Measurements from ENCODE around the gene IL7R.

Gene IL7R, protein sequence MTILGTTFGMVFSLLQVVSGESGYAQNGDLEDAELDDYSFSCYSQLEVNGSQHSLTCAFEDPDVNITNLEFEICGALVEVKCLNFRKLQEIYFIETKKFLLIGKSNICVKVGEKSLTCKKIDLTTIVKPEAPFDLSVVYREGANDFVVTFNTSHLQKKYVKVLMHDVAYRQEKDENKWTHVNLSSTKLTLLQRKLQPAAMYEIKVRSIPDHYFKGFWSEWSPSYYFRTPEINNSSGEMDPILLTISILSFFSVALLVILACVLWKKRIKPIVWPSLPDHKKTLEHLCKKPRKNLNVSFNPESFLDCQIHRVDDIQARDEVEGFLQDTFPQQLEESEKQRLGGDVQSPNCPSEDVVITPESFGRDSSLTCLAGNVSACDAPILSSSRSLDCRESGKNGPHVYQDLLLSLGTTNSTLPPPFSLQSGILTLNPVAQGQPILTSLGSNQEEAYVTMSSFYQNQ

DNA sequence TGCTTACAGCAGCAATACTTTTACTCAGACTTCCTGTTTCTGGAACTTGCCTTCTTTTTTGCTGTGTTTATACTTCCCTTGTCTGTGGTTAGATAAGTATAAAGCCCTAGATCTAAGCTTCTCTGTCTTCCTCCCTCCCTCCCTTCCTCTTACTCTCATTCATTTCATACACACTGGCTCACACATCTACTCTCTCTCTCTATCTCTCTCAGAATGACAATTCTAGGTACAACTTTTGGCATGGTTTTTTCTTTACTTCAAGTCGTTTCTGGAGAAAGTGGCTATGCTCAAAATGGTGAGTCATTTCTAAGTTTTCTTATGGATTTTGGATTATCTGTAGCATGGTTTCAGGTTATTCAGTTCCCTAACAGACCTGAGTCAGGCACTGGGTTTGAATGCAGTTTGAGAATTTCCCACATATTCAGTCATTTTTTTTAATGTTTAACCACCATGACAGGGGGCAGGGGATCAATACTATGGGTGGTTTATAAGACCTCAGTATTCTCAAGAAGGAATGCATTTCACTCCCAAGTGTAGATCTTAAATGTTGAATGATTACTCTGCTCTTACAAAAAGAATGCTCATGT, at the start of gene IL7R:
TSS of gene IL7R (plus strand) at position 127 of the 587 bp plus-strand sequence. CDS start at position 214, 87 bp downstream.
- no peak within 1 kb of the TSS for H3K27ac Mint-ChIP-seq
- no peaks in the 10 kb centered on the region for H3K9me3 Mint-ChIP-seq
- peaks cover 7% of the 10 kb centered on the region for H3K27me3 Mint-ChIP-seq (ENCODE audit: low read depth, poor library complexity)
- TF ChIP-seq, protein P1, sequence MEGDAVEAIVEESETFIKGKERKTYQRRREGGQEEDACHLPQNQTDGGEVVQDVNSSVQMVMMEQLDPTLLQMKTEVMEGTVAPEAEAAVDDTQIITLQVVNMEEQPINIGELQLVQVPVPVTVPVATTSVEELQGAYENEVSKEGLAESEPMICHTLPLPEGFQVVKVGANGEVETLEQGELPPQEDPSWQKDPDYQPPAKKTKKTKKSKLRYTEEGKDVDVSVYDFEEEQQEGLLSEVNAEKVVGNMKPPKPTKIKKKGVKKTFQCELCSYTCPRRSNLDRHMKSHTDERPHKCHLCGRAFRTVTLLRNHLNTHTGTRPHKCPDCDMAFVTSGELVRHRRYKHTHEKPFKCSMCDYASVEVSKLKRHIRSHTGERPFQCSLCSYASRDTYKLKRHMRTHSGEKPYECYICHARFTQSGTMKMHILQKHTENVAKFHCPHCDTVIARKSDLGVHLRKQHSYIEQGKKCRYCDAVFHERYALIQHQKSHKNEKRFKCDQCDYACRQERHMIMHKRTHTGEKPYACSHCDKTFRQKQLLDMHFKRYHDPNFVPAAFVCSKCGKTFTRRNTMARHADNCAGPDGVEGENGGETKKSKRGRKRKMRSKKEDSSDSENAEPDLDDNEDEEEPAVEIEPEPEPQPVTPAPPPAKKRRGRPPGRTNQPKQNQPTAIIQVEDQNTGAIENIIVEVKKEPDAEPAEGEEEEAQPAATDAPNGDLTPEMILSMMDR (IDR thresholded peaks at IDR 0.05): no peak
- DNase-seq: no peak
- H3K4me1 Mint-ChIP-seq: no peaks in the 10 kb centered on the region
- no peaks in the 10 kb centered on the region for H3K36me3 Mint-ChIP-seq (ENCODE audit: low read depth)
- H3K4me3 Mint-ChIP-seq: no peak within 1 kb of the TSS

DNA sequence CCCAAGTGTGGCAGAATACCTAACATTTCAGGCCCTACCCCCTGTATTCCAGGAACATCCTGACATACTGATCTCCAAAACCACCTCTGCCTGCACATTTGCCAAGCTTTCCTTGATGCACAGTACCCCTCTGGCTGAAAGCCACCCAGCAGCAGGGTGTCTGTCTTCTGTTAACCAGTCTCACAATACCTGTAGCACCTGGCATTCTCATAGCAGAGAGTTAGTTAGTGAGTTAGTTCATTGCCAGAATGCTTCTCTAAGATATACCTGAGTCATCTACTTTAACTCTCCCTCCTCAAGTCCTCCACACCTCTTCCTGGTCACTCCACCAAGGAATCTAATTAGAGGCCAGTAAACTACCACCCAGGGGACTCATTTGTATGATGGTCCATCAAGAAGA, 46.1 kb upstream of the IL7R start:
- H3K36me3 Mint-ChIP-seq (ENCODE audit: low read depth): no peaks in the 10 kb centered on the region
- DNase-seq: no peak
- no peak overlapping the region for H3K4me3 Mint-ChIP-seq
- H3K27me3 Mint-ChIP-seq (ENCODE audit: low read depth, poor library complexity): no peaks in the 10 kb centered on the region
- H3K9me3 Mint-ChIP-seq: no peaks in the 10 kb centered on the region
- TF ChIP-seq, protein P1 (IDR thresholded peaks at IDR 0.05): no peak
- no peaks in the 10 kb centered on the region for H3K4me1 Mint-ChIP-seq
- H3K27ac Mint-ChIP-seq: no peak overlapping the region

DNA sequence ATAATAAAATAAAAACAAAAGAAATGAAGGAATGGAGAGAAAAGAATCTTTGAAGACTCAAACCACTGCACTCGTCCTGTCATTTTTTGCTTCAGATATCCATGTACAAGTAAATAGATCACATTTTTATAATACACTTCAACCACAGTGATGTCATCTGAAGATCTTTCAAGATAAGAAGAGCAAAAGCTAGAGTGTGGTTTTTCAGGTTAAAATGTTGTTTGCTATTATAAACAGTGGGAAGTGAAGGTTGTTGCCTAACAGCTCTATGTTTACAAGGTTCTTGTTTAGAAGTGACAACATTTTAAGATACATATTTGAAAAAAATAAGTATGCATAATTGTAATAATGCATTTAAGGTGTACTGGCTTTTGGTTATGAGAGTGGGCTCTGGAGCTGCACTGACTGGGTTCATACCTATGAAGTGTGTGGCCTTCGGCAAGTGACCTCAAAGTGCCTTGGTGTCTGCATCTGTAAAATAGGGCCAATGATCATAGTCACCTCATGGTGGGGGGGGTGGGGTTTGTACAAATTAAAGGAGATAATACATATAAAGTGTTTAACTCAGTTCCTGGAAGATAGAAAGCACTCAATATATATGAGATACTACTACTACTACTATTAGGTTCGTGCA, 45.5 kb upstream of the IL7R start:
- TF ChIP-seq, protein P1 (IDR thresholded peaks at IDR 0.05): no peak
- Mint-ChIP-seq H3K4me1 (no peaks in the 10 kb centered on the region), H3K36me3 (ENCODE audit: low read depth) (no peaks in the 10 kb centered on the region), H3K9me3 (no peaks in the 10 kb centered on the region), H3K27ac (no peak overlapping the region), H3K27me3 (ENCODE audit: low read depth, poor library complexity) (no peaks in the 10 kb centered on the region), H3K4me3 (no peak overlapping the region)
- DNase-seq: no peak

DNA sequence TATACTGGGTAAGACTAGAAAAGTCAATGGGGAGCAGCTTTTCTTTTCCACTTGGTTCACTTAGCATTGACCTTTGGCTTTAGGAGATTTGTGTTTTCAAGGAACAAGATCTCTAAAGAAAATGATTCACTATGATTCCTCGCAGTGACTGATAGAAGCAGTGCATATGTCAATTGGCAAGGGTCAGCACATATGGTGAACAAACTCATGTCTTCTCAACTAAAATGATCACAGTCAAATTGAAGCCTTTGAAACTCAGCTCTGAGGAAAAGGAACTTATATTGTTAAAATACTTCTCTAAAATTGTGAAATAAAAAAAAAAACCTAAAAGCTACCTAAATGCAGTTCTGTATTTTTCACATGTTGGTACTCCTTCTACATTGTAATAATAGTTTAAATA, 43.2 kb upstream of the IL7R start:
- H3K4me3 Mint-ChIP-seq: no peak overlapping the region
- H3K4me1 Mint-ChIP-seq: no peaks in the 10 kb centered on the region
- no peak for DNase-seq
- no peak overlapping the region for H3K27ac Mint-ChIP-seq
- no peaks in the 10 kb centered on the region for H3K36me3 Mint-ChIP-seq (ENCODE audit: low read depth)
- no peaks in the 10 kb centered on the region for H3K9me3 Mint-ChIP-seq
- H3K27me3 Mint-ChIP-seq (ENCODE audit: low read depth, poor library complexity): no peaks in the 10 kb centered on the region
- TF ChIP-seq, protein P1 (IDR thresholded peaks at IDR 0.05): no peak

DNA sequence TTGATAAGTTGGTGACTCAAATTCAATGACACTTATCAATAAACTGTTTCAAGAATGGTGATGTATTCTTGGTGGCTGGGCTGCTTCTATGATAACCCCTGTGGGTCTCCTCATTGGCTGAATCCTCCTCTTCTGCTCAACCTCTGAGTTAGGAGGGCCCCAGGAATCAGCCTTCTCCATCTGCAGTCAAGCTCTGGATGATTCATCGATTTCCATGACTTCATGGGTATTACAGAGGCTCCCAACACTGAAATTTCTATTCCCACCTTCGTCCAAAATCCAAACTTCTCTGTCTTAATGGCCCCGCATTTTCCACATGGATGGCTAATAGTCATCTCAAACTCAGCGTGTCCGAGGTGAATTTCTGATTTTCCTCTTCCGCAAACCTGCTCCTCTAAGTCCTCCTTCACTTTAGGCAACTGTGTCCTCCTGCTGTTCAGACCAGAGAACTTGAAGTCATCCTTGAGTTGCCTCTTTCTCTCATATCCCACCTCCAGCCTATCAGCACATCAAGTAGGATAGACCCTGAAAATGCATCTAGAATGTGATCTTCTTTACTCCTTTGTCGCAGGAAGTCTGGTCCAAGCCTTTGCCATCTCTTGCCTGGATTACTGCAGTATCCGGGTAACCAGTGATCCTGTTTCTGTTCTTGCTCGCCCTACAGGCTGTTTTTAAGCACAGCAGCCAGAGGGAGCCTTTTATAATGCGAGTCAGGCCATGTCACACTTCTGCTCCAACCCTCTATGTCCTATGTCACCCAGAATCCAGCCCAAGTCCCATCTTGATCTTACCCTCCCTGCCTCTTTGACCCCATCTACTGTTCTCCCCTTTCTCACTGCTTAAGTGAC, 41.4 kb upstream of the IL7R start:
- TF ChIP-seq, protein P1 (IDR thresholded peaks at IDR 0.05): peak; percentile 42
- no peaks in the 10 kb centered on the region for H3K9me3 Mint-ChIP-seq
- no peaks in the 10 kb centered on the region for H3K4me1 Mint-ChIP-seq
- H3K36me3 Mint-ChIP-seq (ENCODE audit: low read depth): no peaks in the 10 kb centered on the region
- H3K27ac Mint-ChIP-seq: no peak overlapping the region
- H3K27me3 Mint-ChIP-seq (ENCODE audit: low read depth, poor library complexity): no peaks in the 10 kb centered on the region
- DNase-seq: peak; percentile 15
- no peak overlapping the region for H3K4me3 Mint-ChIP-seq
